Measurements from ENCODE around the gene SNRPD3. TPM values are rescaled to one million over a fixed set of nuclear protein-coding genes. Genes with fewer than 3 reads are reported as not detected.
"Not testable (repeated sequence)": the region's sequence is repeated elsewhere in the genome, so short reads cannot be mapped to it uniquely, and the experiment has no call there.

The SNRPD3 gene
- total RNA-seq, 1 donor from 2014 or later: 124 TPM

DNA sequence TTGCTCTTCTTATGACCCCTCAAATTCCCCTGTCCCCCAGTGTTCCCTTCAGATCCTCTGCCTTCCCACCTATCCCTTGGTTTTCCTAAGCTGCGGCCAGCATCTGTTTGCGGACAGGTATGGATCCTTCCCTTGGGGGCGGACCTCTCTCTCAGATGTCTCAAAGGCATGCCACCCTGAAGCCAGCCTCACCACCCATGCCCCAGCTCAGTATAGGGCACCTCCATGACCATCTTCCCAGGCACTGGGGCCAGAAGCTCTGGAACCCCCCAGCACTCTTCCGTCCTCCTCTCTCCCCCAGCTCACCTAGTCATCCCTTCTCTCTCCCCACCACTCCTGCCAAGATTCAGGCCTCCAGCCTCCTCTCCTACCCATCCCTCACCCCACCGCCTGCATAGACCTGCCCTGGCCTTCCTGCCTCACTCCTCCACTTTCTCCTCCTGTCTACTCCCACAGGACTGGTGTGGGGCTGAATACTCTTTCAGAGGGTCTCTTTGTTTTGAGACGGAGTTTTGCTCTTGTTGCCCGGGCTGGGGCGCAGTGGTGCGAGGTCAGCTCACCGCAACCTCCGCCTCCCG is 34.9 kb downstream of the SNRPD3 start:
- H3K27me3 Mint-ChIP-seq: no peaks in the 10 kb centered on the region
- H3K4me3 Mint-ChIP-seq (ENCODE audit: low read depth): no peak overlapping the region
- H3K9me3 Mint-ChIP-seq (ENCODE audit: low read depth): no peaks in the 10 kb centered on the region
- no peak overlapping the region for H3K27ac Mint-ChIP-seq
- peaks cover 3% of the 10 kb centered on the region for H3K4me1 Mint-ChIP-seq (ENCODE audit: low read depth)
- no peak for TF ChIP-seq CTCF (IDR thresholded peaks at IDR 0.05; ENCODE audit: unreplicated experiment)
- DNase-seq (ENCODE audit: low spot score, unreplicated experiment): no peak
- no peaks in the 10 kb centered on the region for H3K36me3 Mint-ChIP-seq (ENCODE audit: insufficient read depth)

DNA sequence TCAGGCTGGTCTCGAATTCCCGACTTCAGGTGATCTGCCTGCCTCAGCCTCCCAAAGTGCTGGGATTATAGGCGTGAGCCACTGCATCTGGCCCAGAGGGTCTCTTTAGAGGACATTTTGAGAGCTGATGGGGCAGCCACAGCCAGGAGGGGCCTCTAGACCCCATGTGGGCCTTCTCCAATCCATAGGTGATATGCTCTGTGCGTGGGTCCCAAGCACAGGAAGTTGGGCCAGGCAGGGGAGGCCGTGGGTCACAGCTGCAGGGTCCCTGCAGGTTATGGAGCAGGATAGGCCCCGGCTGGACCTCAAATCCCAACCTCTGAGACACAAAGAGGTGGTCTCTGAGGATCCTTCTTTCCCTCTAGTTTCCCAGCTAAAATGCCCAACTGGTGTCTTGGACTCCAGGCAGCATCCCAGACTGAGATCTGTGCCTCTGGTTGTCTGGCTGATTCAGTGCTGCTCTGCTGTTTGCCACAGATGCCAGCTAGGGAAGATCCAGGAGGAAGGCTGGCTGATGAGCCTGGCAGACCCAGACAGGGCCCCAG is 35.6 kb downstream of the SNRPD3 start:
- no peak for TF ChIP-seq CTCF (IDR thresholded peaks at IDR 0.05; ENCODE audit: unreplicated experiment)
- no peaks in the 10 kb centered on the region for H3K9me3 Mint-ChIP-seq (ENCODE audit: low read depth)
- DNase-seq (ENCODE audit: low spot score, unreplicated experiment): no peak
- H3K27ac Mint-ChIP-seq: no peak overlapping the region
- no peaks in the 10 kb centered on the region for H3K27me3 Mint-ChIP-seq
- no peaks in the 10 kb centered on the region for H3K36me3 Mint-ChIP-seq (ENCODE audit: insufficient read depth)
- no peak overlapping the region for H3K4me3 Mint-ChIP-seq (ENCODE audit: low read depth)
- H3K4me1 Mint-ChIP-seq (ENCODE audit: low read depth): peaks cover 3% of the 10 kb centered on the region

GRCh38 chr22:24592058-24592850 is 36.5 kb downstream of the SNRPD3 start:
- Mint-ChIP-seq H3K27ac (peak overlapping the region; percentile 69), H3K4me1 (ENCODE audit: low read depth) (peaks cover 3% of the 10 kb centered on the region), H3K4me3 (ENCODE audit: low read depth) (peak overlapping the region; percentile 86), H3K9me3 (ENCODE audit: low read depth) (no peaks in the 10 kb centered on the region), H3K27me3 (no peaks in the 10 kb centered on the region), H3K36me3 (ENCODE audit: insufficient read depth) (no peaks in the 10 kb centered on the region)
- no peak for TF ChIP-seq CTCF (IDR thresholded peaks at IDR 0.05; ENCODE audit: unreplicated experiment)
- DNase-seq (ENCODE audit: low spot score, unreplicated experiment): peak; percentile 30

DNA sequence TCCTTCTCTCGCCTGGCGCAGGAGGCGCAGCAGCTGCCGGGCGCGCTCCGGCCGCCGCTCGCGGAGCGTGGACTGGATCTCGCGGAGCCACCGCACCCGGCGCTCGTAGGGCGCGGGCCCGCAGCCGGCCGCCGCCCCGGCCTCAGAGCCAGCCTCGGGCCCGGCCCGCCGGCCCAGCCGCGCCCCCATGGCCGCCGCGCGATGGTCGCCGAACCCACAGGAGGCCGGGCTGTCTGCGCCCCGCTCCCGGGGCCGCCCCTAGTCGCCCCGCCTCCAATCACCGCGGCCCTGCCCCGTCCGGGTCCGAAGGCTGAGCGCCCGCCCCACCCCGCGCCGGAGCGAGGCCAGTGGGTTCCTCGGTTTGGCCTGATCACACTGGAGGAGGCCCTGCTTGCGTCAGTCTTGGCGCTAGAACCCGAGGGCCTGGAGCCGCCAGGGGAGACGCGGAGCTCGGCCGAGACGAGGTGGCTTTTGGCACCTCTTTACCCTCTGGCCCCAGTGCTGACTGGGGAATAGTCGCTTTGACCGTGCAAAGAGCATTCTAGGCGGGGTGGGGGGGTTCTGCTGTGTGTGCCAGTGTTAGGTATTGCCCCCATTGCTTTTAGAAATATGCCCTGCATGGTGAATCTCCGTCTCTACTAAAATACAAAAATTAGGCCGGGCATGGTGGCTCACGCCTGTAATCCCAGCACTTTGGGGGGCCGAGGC is 37.2 kb downstream of the SNRPD3 start, which contains the start of gene LRRC75B:
Gene LRRC75B (minus strand): TSS at position 223 of the 708 bp plus-strand sequence. CDS start 34 bp downstream, at position 189.
- DNase-seq (ENCODE audit: low spot score, unreplicated experiment): peak; percentile 79
- peaks cover 3% of the 10 kb centered on the region for H3K4me1 Mint-ChIP-seq (ENCODE audit: low read depth)
- H3K9me3 Mint-ChIP-seq (ENCODE audit: low read depth): no peaks in the 10 kb centered on the region
- H3K36me3 Mint-ChIP-seq (ENCODE audit: insufficient read depth): no peaks in the 10 kb centered on the region
- no peak for TF ChIP-seq CTCF (IDR thresholded peaks at IDR 0.05; ENCODE audit: unreplicated experiment)
- H3K27ac Mint-ChIP-seq: peak within 1 kb of the TSS; percentile 89
- H3K4me3 Mint-ChIP-seq (ENCODE audit: low read depth): peak within 1 kb of the TSS; percentile 86
- H3K27me3 Mint-ChIP-seq: no peaks in the 10 kb centered on the region

DNA sequence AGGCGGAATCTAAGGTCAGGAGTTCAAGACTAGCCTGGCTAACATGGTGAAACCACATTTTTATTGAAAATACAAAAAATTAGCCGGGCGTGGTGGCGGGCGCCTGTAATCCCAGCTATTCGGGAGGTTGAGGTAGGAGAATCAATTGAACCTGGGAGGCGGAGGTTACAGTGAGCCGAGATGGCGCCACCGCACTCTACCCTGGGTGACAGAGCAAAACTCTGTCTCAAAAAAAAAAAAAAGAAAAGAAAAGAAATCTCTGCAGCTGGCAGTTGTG is 37.7 kb downstream of the SNRPD3 start:
- H3K9me3 Mint-ChIP-seq (ENCODE audit: low read depth); H3K4me1 Mint-ChIP-seq (ENCODE audit: low read depth); H3K27me3 Mint-ChIP-seq; H3K36me3 Mint-ChIP-seq (ENCODE audit: insufficient read depth); DNase-seq (ENCODE audit: low spot score, unreplicated experiment): not testable (repeated sequence)
- peak overlapping the region; percentile 89 for H3K27ac Mint-ChIP-seq
- H3K4me3 Mint-ChIP-seq (ENCODE audit: low read depth): peak overlapping the region; percentile 70

All from progenitor cell of endocrine pancreas (in vitro differentiated cells).